HG03135 (cell line): ENCODE measurements around the gene DDX4.

Experiments
- ATAC-seq: cut with Tn5 transposase; IDR thresholded peaks from one replicate; pipeline ENCODE4 v1.9.1; 2021; ENCODE audit warnings: mild to moderate bottlenecking, moderate library complexity; ENCODE audit not compliant: unreplicated experiment

The DDX4 gene

GRCh38 chr5:55864606-55865541 is 127.0 kb downstream of the DDX4 start:
- ATAC-seq, result no peak

- ATAC-seq, result no peak
Observed at GRCh38 chr5:55865831-55866230, 128.0 kb downstream of the DDX4 start.

DNA sequence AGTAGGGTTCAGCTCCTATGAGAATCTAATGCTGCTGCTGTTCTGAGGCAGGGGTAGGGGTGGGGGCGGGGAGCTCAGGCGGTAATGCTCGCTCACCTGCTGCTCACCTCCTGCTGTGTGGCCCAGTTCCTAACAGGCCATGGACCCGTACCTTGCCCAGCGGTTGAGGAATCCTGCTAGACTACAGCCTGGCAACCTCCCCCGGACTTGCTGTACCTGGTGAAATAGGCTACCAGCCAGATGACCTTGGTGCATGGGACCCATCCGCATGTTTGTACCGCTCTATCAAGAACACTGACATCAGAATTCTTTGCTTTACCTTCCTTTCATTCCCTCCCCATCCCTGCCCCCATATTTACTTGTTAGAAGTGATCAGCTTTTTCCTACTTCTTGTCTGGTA is 128.6 kb downstream of the DDX4 start:
- ATAC-seq, result no peak
